ENCODE data around the gene LRRC25. TPM values are rescaled to one million over a fixed set of nuclear protein-coding genes. Genes with fewer than 3 reads are reported as not detected.
"Not testable (repeated sequence)": the region's sequence is repeated elsewhere in the genome, so short reads cannot be mapped to it uniquely, and the experiment has no call there.

The LRRC25 gene
- total RNA-seq, 1 experiment from 2014 or later = not detected

- DNase-seq (ENCODE audit: low read depth, low spot score) = peak; percentile 50
- in situ Hi-C loops (cut with HindIII; ENCODE audit: low pct_unique_long_range_greater_than_20kb, low sequenced_read_pairs) = no loop called here
These were observed 20.0 kb upstream of the LRRC25 start for GRCh38 chr19:18417250-18418028.

GRCh38 chr19:18416778-18417249 is 19.4 kb upstream of the LRRC25 start:
- peak; percentile 51 for DNase-seq (ENCODE audit: low read depth, low spot score)
- in situ Hi-C loops (cut with HindIII; ENCODE audit: low pct_unique_long_range_greater_than_20kb, low sequenced_read_pairs) = no loop called here

- DNase-seq (ENCODE audit: low read depth, low spot score) = no peak
- in situ Hi-C loops (cut with HindIII; ENCODE audit: low pct_unique_long_range_greater_than_20kb, low sequenced_read_pairs) = no loop called here
These were observed 17.9 kb upstream of the LRRC25 start for GRCh38 chr19:18415178-18415867.

GRCh38 chr19:18414504-18415177 is 17.2 kb upstream of the LRRC25 start:
- DNase-seq (ENCODE audit: low read depth, low spot score) = no peak
- in situ Hi-C loops (cut with HindIII; ENCODE audit: low pct_unique_long_range_greater_than_20kb, low sequenced_read_pairs) = no loop called here

- DNase-seq (ENCODE audit: low read depth, low spot score) = no peak
- in situ Hi-C loops (cut with HindIII; ENCODE audit: low pct_unique_long_range_greater_than_20kb, low sequenced_read_pairs) = no loop called here
These were observed 15.3 kb upstream of the LRRC25 start for GRCh38 chr19:18412610-18413239.

GRCh38 chr19:18408053-18408476 is 10.6 kb upstream of the LRRC25 start:
- in situ Hi-C loops (cut with HindIII; ENCODE audit: low pct_unique_long_range_greater_than_20kb, low sequenced_read_pairs) = no loop called here
- DNase-seq (ENCODE audit: low read depth, low spot score) = peak; percentile 59

GRCh38 chr19:18406749-18407148 is 9.3 kb upstream of the LRRC25 start:
- in situ Hi-C loops (cut with HindIII; ENCODE audit: low pct_unique_long_range_greater_than_20kb, low sequenced_read_pairs) = no loop called here
- DNase-seq (ENCODE audit: low read depth, low spot score) = no peak

- in situ Hi-C loops (cut with HindIII; ENCODE audit: low pct_unique_long_range_greater_than_20kb, low sequenced_read_pairs); DNase-seq (ENCODE audit: low read depth, low spot score): not testable (repeated sequence)
These were observed 8.3 kb upstream of the LRRC25 start for GRCh38 chr19:18405754-18406153.

GRCh38 chr19:18402455-18403248 is 5.2 kb upstream of the LRRC25 start:
- DNase-seq (ENCODE audit: low read depth, low spot score); in situ Hi-C loops (cut with HindIII; ENCODE audit: low pct_unique_long_range_greater_than_20kb, low sequenced_read_pairs): not testable (repeated sequence)

GRCh38 chr19:18401580-18402112 is 4.2 kb upstream of the LRRC25 start:
- in situ Hi-C loops (cut with HindIII; ENCODE audit: low pct_unique_long_range_greater_than_20kb, low sequenced_read_pairs) = no loop called here
- peak; percentile 50 for DNase-seq (ENCODE audit: low read depth, low spot score)

- DNase-seq (ENCODE audit: low read depth, low spot score) = no peak
- in situ Hi-C loops (cut with HindIII; ENCODE audit: low pct_unique_long_range_greater_than_20kb, low sequenced_read_pairs) = no loop called here
These were observed 1.6 kb upstream of the LRRC25 start for GRCh38 chr19:18399008-18399407.

- DNase-seq (ENCODE audit: low read depth, low spot score) = no peak
- in situ Hi-C loops (cut with HindIII; ENCODE audit: low pct_unique_long_range_greater_than_20kb, low sequenced_read_pairs) = no loop called here
These were observed 766 bp downstream of the LRRC25 start for GRCh38 chr19:18396471-18397241.

GRCh38 chr19:18393836-18394235 is 3.6 kb downstream of the LRRC25 start:
- in situ Hi-C loops (cut with HindIII; ENCODE audit: low pct_unique_long_range_greater_than_20kb, low sequenced_read_pairs) = no loop called here
- DNase-seq (ENCODE audit: low read depth, low spot score) = no peak

- DNase-seq (ENCODE audit: low read depth, low spot score) = no peak
These were observed 4.5 kb downstream of the LRRC25 start for GRCh38 chr19:18392926-18393325.

GRCh38 chr19:18392417-18392816 is 5.0 kb downstream of the LRRC25 start:
- DNase-seq (ENCODE audit: low read depth, low spot score) = no peak
- in situ Hi-C loops (cut with HindIII; ENCODE audit: low pct_unique_long_range_greater_than_20kb, low sequenced_read_pairs) = no loop called here

More at GRCh38 chr19:18392926-18393325, 4.5 kb downstream of the LRRC25 start:
- in situ Hi-C loops (cut with HindIII; ENCODE audit: low pct_unique_long_range_greater_than_20kb, low sequenced_read_pairs) = no loop called here

- no peak for DNase-seq (ENCODE audit: low read depth, low spot score)
- in situ Hi-C loops (cut with HindIII; ENCODE audit: low pct_unique_long_range_greater_than_20kb, low sequenced_read_pairs) = no loop called here
These were observed 5.8 kb downstream of the LRRC25 start for GRCh38 chr19:18391509-18392075.
